ENCODE data around the gene NPR1.
"Not testable (repeated sequence)": the region's sequence is repeated elsewhere in the genome, so short reads cannot be mapped to it uniquely, and the experiment has no call there.

NPR1 gene

DNA sequence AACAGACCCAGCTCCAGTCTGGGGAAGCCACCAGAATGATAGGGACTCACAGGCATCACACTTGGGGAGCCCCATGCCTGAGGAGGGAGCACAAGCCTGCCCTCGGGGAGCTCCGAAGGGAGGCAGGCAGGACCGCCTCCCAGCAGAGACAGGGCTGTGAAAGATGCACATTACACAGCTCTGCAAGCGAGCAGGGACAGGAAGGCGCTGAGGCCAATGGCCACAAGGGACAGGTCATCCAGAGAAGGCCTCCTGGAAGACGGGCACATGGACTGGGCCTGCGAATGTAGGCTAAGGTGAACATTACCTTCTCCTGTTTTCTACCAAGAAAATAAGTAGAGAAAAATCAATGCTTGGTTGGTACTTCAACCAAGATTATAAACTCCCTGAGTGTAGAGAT lies 4.2 kb downstream of the NPR1 start:
- DNase-seq (ENCODE audit: low read depth) = no peak

DNA sequence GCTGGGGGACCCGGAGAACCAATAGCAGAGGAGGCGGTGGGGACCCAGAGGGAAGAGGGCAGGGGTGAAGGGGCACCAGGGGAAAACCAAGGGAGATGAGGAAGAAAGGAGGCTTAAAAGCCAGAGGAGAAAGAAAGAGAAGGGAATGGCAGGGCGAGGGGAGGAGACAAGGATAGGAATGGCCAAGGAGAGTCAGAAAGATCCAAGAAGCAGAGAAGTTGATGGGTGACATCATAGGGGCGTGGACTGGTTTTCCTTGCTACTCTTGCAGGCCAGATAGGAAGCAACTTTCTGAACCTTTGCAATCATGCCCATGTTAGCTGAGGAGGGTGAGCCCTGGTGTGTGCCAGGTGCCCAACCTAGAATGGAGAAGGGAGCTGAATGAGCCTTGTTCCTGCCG lies 5.4 kb downstream of the NPR1 start:
- no peak for DNase-seq (ENCODE audit: low read depth)

GRCh38 chr1:153684892-153685291 lies 6.4 kb downstream of the NPR1 start:
- DNase-seq (ENCODE audit: low read depth) = no peak

DNA sequence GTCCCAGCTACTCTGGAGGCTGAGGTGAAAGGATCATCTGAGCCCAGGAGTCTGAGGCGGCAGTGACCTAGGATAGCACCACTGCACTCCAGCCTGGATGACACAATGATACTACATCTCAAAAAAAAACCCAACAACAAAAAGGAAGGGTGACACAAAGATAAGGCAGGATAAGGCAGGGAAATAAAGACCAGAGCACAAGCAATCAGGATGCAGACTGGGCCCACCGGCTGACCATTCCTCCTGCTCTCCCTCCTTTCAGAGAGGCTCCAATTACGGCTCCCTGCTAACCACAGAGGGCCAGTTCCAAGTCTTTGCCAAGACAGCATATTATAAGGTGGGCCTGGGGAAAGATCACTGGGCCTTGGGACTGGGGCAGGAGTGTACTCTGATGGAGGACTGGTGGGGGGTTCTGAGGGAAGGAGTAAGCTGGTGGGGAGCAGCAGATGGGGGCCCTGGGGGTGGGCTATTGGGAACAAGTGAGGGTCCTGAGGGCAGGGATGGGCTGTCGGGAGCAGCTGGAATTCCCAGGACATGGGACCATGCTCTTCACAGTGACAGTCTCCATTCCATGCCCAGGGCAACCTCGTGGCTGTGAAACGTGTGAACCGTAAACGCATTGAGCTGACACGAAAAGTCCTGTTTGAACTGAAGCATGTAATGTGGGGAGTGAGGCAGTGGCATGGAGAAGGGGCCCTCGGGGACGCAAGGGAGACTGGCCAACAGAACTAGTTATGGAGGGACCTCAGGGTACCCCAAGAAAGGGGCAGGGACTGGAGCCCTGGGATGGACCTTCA lies 7.3 kb downstream of the NPR1 start:
- DNase-seq (ENCODE audit: low read depth) = no peak

DNA sequence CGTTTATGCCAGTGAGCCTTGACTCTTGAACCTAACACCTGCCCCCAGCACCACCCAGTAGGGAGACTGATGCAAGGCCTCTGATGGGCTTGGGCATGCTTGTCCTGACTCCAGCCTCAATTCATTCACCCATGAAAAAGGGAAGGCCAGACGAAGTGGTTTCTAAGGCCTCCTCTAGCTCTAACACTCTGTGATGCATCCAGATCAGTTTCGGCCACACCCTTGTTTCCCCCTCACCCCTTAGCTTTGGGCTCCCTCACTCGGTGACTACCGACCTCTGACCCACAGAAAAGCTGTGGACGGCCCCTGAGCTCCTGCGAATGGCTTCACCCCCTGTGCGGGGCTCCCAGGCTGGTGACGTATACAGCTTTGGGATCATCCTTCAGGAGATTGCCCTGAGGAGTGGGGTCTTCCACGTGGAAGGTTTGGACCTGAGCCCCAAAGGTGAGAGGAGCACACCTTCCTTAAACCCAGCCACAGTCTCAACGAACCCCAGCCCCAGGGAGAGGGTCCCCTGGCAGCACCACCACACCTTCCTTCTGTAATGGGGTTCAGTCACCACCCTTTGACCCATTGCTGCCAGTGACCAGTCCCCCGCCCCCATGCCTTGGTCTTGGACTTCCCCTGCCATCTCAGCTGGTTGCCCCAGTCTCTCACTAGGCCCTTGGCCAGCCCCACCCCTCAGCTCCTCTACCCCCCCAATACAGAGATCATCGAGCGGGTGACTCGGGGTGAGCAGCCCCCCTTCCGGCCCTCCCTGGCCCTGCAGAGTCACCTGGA lies 9.0 kb downstream of the NPR1 start:
- no peak for DNase-seq (ENCODE audit: low read depth)

- no peak for DNase-seq (ENCODE audit: low read depth)
These were observed 9.8 kb downstream of the NPR1 start for GRCh38 chr1:153688276-153688675.

- no peak for DNase-seq (ENCODE audit: low read depth)
These were observed 10.3 kb downstream of the NPR1 start for GRCh38 chr1:153688736-153689328.

- no peak for DNase-seq (ENCODE audit: low read depth)
These were observed 15.0 kb downstream of the NPR1 start for GRCh38 chr1:153693466-153693865.

DNA sequence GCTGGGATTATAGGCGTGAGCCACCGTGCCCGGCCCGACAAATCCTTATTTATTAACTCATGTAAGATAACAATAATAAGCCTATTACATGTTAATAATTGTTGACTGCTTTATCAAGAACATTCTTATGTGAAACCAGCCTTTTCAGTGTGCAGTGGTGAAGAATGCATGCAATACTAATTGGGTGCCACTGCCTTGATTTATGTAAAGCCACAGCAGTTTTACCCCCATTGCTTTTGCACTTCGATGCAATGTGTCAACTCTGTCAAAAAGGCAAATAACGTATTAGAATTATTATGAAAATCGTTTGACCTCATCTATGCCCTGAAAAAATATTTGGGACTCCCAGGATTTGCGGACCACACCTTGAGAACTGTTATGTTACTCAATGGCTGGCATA lies 18.3 kb downstream of the NPR1 start:
- no peak for DNase-seq (ENCODE audit: low read depth)

DNA sequence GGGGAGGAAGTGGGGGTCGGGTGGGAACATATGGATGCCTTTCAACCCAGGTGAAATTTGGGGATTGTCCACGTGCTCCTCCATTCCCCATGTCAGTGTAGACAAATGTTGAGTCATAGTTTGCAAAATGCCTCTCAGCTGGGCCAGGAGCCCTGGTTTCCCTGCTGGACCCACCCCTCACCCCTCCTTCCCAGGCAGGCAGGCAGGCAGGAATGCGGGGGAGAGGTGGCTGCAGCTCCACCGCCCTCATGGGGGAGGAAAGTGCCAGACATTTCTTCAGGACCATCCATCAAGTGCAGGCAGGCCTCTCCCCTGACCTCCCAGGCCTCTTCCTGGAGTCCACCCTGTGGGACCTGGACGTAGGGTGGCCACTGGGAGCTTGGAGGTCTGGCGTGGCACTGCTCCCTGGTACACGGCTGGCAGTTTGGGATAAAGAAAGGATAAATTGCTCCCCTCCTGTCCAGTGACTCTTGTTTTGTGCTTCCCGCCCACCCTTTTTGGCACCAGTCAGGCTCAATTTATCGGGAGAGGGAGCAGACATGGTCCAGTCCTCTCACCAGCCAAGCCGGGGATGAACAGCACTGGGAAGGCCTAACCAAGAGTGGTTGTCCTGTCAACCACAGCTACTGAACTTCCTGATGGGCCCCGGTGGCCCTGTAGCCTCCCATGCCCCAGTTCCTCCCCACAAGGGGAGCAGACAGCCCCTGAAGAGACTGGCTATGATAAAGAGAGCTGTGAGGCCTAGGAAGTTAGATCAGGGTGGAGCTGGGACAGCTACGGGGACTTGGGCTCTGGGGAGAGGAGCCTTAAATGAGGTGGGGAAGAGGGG lies 18.9 kb downstream of the NPR1 start:
- DNase-seq (ENCODE audit: low read depth) = no peak

DNA sequence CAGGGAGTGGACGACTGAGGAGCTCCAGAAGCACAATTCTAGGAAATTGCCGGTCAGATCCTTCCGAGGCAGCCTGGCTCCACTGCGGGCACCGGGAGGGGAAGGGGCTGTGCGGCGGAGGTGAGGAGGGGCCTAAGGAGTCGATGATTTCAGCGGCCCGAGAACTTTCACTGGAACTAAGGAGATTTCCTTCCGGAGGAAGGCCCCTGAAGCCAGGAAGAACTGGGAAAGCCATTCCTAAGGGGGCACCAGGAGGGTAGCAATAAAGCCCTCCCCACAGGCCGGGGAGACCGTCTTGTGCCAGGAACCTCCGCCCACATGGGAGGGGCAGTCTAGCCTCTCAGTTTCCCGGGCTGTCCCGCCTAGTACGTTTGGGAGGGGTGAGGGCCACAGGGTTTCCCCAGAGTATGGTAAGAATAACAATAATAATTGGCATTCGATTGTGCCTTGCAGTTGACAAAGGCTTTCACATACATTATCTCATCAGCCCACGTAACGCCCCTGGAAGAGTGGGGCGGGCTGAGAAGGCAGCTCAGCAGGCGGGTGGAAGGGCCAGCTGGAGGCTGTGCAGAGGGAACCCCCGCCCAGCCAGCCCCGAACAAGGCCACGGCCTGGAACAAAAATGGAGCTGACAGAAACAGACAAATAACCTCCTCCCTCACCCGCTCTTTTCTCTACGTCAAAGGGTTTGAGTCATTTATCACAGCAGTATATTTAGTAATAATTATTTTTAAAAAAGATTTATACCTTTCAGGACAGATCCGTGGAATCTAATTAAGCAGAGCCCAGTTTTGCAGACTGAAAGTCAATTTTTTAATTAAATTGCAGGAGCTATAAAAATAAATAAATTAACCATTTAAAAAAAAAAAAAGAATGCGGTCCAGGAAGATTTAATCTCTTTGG lies 19.8 kb downstream of the NPR1 start:
- DNase-seq (ENCODE audit: low read depth) = no peak

GRCh38 chr1:153698923-153699714 lies 20.6 kb downstream of the NPR1 start:
- peak; percentile 68 for DNase-seq (ENCODE audit: low read depth)

- no peak for DNase-seq (ENCODE audit: low read depth)
These were observed 21.3 kb downstream of the NPR1 start for GRCh38 chr1:153699768-153700167.

DNA sequence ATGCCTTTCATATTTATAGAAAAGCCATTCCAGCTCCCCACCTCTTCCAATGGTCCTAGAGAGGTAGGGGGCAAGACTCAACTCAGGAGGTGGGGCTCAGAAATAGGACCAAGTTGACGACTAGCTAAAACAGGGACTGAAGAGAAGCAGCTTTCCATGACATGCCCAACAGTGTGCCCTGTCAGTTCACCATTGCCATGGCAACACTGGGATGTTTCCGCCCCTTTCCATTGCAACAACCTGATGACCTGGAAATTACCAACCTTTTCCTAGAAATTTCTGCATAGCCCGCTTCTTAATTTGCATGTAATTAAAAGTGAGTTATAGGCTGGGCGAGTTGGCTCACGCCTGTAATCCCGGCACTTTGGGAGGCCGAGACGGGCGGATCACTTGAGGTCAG lies 27.0 kb downstream of the NPR1 start:
- DNase-seq (ENCODE audit: low read depth) = no peak

DNA sequence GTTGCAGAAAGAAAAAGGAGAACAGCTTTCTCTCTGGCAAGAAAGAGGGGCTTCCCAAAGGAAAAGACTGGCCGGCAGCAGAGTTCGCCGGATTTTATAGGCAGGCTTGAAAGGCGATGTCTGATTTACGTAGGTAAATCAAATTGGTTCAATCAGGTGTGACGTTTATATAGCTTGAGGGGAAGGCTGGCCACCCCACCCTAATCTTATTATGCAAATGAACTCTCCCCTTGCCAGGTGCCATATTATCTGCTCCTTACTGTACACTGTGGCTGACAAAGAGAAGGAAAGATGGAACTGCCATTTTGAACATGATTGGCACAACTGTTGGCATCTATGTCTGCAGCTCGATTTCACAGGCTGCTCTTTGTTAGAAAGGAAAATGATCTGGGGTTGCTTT lies 32.5 kb downstream of the NPR1 start:
- DNase-seq (ENCODE audit: low read depth) = no peak

GRCh38 chr1:153716211-153716610 lies 37.7 kb downstream of the NPR1 start:
- not testable (repeated sequence) for DNase-seq (ENCODE audit: low read depth)

DNA sequence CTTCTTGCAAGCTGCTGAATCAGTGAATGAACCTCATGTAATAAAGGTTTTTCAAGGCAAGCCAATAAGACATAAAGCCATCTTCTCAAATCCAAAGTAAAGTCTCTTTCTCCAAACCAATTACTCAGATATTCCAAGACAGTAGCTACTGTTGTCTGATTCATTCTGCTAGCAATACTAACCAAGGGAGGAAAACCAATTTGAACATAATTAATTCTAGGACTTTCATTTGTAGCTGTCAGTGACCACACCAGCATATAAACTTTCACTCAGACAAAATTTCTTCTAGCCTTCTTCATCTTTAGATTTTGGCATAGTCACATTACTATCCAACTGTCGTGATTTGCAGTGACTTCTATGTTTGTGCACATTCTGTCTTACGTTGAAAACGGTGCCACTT lies 38.8 kb downstream of the NPR1 start:
- DNase-seq (ENCODE audit: low read depth) = no peak

DNA sequence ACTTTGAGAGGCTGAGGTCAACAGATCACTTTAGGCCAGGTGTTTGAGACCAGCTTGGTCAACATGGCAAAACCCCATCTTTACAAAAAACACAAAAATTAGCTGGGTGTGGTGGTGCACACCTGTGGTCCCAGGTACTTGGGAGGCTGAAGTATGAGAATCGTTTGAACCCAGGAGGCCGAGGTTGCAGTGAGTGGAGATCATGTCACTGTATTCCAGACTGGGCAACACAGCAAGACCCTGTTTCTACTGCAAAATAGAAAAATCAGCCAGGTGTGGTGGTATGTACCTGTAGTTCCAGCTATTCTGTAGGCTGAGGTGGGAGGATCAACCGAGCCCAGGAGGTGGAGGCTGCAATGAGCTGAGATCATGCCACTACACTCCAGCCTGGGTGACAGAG lies 45.2 kb downstream of the NPR1 start:
- no peak for DNase-seq (ENCODE audit: low read depth)

DNA sequence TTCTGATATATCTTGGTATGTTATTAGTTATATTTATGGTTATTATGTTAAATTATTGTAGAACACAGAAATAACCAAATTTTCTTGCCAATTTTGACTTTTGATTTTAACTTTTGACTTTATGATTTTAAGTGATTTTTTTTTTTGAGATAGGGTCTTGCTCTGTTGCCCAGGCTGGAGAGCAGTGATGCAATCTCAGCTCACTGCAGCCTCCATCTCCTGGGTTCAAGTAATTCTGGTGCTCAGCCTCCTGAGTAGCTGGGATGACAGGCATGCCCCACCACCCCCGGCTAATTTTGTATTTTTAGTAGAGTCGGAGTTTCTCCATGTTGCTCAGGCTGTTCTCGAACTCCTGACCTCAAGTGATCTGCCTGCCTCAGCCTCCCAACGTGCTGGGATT lies 46.1 kb downstream of the NPR1 start:
- not testable (repeated sequence) for DNase-seq (ENCODE audit: low read depth)
